Stimulated activated CD4-positive, alpha-beta T cell treated with anti-CD3 and anti-CD28 coated beads, Interleukin-4, amount 100 ng/mL, for 24 hours (primary cell): Measurements from ENCODE around the gene PDE6B.

Experiments used
- DNase-seq: peaks from one replicate; pipeline ENCODE4 v3.0.0-alpha.2; 2020

Gene PDE6B

GRCh38 chr4:708631-708933 is 83.2 kb downstream of the PDE6B start:
- no peak for DNase-seq

- no peak for DNase-seq
Observed at GRCh38 chr4:709348-709747, 84.0 kb downstream of the PDE6B start.

GRCh38 chr4:710116-710515 is 84.7 kb downstream of the PDE6B start:
- DNase-seq = no peak

- no peak for DNase-seq
Observed at GRCh38 chr4:710916-711315, 85.5 kb downstream of the PDE6B start.

GRCh38 chr4:712093-712492 is 86.7 kb downstream of the PDE6B start:
- no peak for DNase-seq

GRCh38 chr4:712916-713632 is 87.7 kb downstream of the PDE6B start:
- no peak for DNase-seq

GRCh38 chr4:714087-714486 is 88.7 kb downstream of the PDE6B start:
- no peak for DNase-seq

- no peak for DNase-seq
Observed at GRCh38 chr4:717601-718320, 92.4 kb downstream of the PDE6B start.

- no peak for DNase-seq
Observed at GRCh38 chr4:718460-718859, 93.1 kb downstream of the PDE6B start.
